Amniotic epithelial cell (primary cell): ENCODE results near the gene TRMT10C.
A peak's percentile ranks its signal among the peaks of the same experiment; 100 is the strongest.
"Not testable (repeated sequence)": the region's sequence is repeated elsewhere in the genome, so short reads cannot be mapped to it uniquely, and the experiment has no call there.

Experiments
- DNase-seq: peaks from one replicate; pipeline ENCODE4 v3.0.0-alpha.2; 2010; ENCODE audit warnings: low read depth

The TRMT10C gene

GRCh38 chr3:101548527-101549105, 13.1 kb upstream of the TRMT10C start:
- peak; percentile 15 for DNase-seq

GRCh38 chr3:101549473-101549872, 12.2 kb upstream of the TRMT10C start:
- no peak for DNase-seq

- DNase-seq = not testable (repeated sequence)
Measured at GRCh38 chr3:101551359-101552081, 10.1 kb upstream of the TRMT10C start.

- not testable (repeated sequence) for DNase-seq
Measured at GRCh38 chr3:101553381-101553780, 8.3 kb upstream of the TRMT10C start.

- DNase-seq = no peak
Measured at GRCh38 chr3:101556064-101556463, 5.6 kb upstream of the TRMT10C start.

- DNase-seq = no peak
Measured at GRCh38 chr3:101567528-101568317, 6.1 kb downstream of the TRMT10C start.

- no peak for DNase-seq
Measured at GRCh38 chr3:101571028-101571895, 9.6 kb downstream of the TRMT10C start.

- DNase-seq = peak; percentile 98
Measured at GRCh38 chr3:101573449-101574387, 12.1 kb downstream of the TRMT10C start, which contains the start of gene PCNP. TSS of gene PCNP (plus strand) at chr3:101574180. CDS start at chr3:101574216, 36 bp downstream.

GRCh38 chr3:101574388-101575112, 12.9 kb downstream of the TRMT10C start:
- DNase-seq = peak; percentile 50

- no peak for DNase-seq
Measured at GRCh38 chr3:101577286-101577685, 15.6 kb downstream of the TRMT10C start.

- no peak for DNase-seq
Measured at GRCh38 chr3:101588616-101589015, 26.9 kb downstream of the TRMT10C start.

GRCh38 chr3:101591071-101591470, 29.4 kb downstream of the TRMT10C start:
- DNase-seq = no peak

GRCh38 chr3:101602731-101603130, 41.1 kb downstream of the TRMT10C start:
- no peak for DNase-seq

- DNase-seq = no peak
Measured at GRCh38 chr3:101603184-101603583, 41.5 kb downstream of the TRMT10C start.

GRCh38 chr3:101605398-101605797, 43.7 kb downstream of the TRMT10C start:
- DNase-seq = not testable (repeated sequence)

GRCh38 chr3:101611023-101611422, 49.4 kb downstream of the TRMT10C start:
- no peak for DNase-seq

- not testable (repeated sequence) for DNase-seq
Measured at GRCh38 chr3:101613014-101613413, 51.3 kb downstream of the TRMT10C start.

GRCh38 chr3:101615525-101615924, 53.9 kb downstream of the TRMT10C start:
- DNase-seq = no peak
